ENCODE results near the gene ANKRD44.

ANKRD44 gene

GRCh38 chr2:196987649-196988364 lies 322.8 kb downstream of the ANKRD44 start:
- DNase-seq (ENCODE audit: low spot score): peak; percentile 87

GRCh38 chr2:196987298-196987648 lies 323.3 kb downstream of the ANKRD44 start:
- DNase-seq (ENCODE audit: low spot score): no peak

GRCh38 chr2:196985511-196986183 lies 324.9 kb downstream of the ANKRD44 start:
- DNase-seq (ENCODE audit: low spot score): no peak

GRCh38 chr2:196984903-196985302 lies 325.7 kb downstream of the ANKRD44 start:
- no peak for DNase-seq (ENCODE audit: low spot score)

- DNase-seq (ENCODE audit: low spot score): no peak
Observed at GRCh38 chr2:196983934-196984333, 326.6 kb downstream of the ANKRD44 start.

- no peak for DNase-seq (ENCODE audit: low spot score)
Observed at GRCh38 chr2:196980473-196980872, 330.1 kb downstream of the ANKRD44 start.

GRCh38 chr2:196980001-196980400 lies 330.6 kb downstream of the ANKRD44 start:
- no peak for DNase-seq (ENCODE audit: low spot score)

GRCh38 chr2:196977507-196977906 lies 333.1 kb downstream of the ANKRD44 start:
- DNase-seq (ENCODE audit: low spot score): no peak

GRCh38 chr2:196974970-196975369 lies 335.6 kb downstream of the ANKRD44 start:
- no peak for DNase-seq (ENCODE audit: low spot score)

- DNase-seq (ENCODE audit: low spot score): no peak
Observed at GRCh38 chr2:196971574-196972279, 338.9 kb downstream of the ANKRD44 start.

GRCh38 chr2:196970099-196970498 lies 340.5 kb downstream of the ANKRD44 start:
- DNase-seq (ENCODE audit: low spot score): no peak

GRCh38 chr2:196968516-196968915 lies 342.1 kb downstream of the ANKRD44 start:
- DNase-seq (ENCODE audit: low spot score): no peak

- no peak for DNase-seq (ENCODE audit: low spot score)
Observed at GRCh38 chr2:196967775-196968174, 342.8 kb downstream of the ANKRD44 start.

- DNase-seq (ENCODE audit: low spot score): peak; percentile 59
Observed at GRCh38 chr2:196967116-196967515, 343.5 kb downstream of the ANKRD44 start.

GRCh38 chr2:196966061-196966460 lies 344.5 kb downstream of the ANKRD44 start:
- no peak for DNase-seq (ENCODE audit: low spot score)

- no peak for DNase-seq (ENCODE audit: low spot score)
Observed at GRCh38 chr2:196965651-196966050, 344.9 kb downstream of the ANKRD44 start.

GRCh38 chr2:196963961-196964360 lies 346.6 kb downstream of the ANKRD44 start:
- DNase-seq (ENCODE audit: low spot score): no peak

- no peak for DNase-seq (ENCODE audit: low spot score)
Observed at GRCh38 chr2:196963043-196963442, 347.5 kb downstream of the ANKRD44 start.

GRCh38 chr2:196962325-196962724 lies 348.3 kb downstream of the ANKRD44 start:
- no peak for DNase-seq (ENCODE audit: low spot score)

GRCh38 chr2:196961889-196962288 lies 348.7 kb downstream of the ANKRD44 start:
- DNase-seq (ENCODE audit: low spot score): no peak

- peak; percentile 35 for DNase-seq (ENCODE audit: low spot score)
Observed at GRCh38 chr2:196959734-196960338, 350.7 kb downstream of the ANKRD44 start.

- no peak for DNase-seq (ENCODE audit: low spot score)
Observed at GRCh38 chr2:196959281-196959680, 351.3 kb downstream of the ANKRD44 start.

All from AG08395 (cell line).